ENCODE data around the gene TXNDC2.
"Not testable (repeated sequence)": the region's sequence is repeated elsewhere in the genome, so short reads cannot be mapped to it uniquely, and the experiment has no call there.

TXNDC2 gene

GRCh38 chr18:9856092-9856491, 29.7 kb upstream of the TXNDC2 start:
- TF ChIP-seq EZH2 (IDR thresholded peaks at IDR 0.05): no peak
- no peak for TF ChIP-seq POLR2AphosphoS5 (IDR thresholded peaks at IDR 0.05; ENCODE audit: borderline replicate concordance, low read depth, low read length)
- TF ChIP-seq FOXP2 (optimal IDR thresholded peaks at IDR 0.05; ENCODE audit: control extremely low read depth, extremely low read length, insufficient read depth): no peak
- Histone ChIP-seq H3K36me3 (ENCODE audit: insufficient read depth, low read length) (no peaks in the 10 kb centered on the region), H3K9ac (ENCODE audit: insufficient read length) (no peak overlapping the region), H3K27ac (no peak overlapping the region), H3K9me3 (ENCODE audit: low read depth, low read length) (no peaks in the 10 kb centered on the region), H3K4me3 (no peak overlapping the region)
- no peak for DNase-seq (ENCODE audit: low read depth, low spot score)

GRCh38 chr18:9857479-9857998, 28.2 kb upstream of the TXNDC2 start:
- not testable (repeated sequence) for H3K36me3 ChIP-seq (ENCODE audit: insufficient read depth, low read length); H3K27ac ChIP-seq; H3K4me3 ChIP-seq; H3K9me3 ChIP-seq (ENCODE audit: low read depth, low read length); H3K9ac ChIP-seq (ENCODE audit: insufficient read length); DNase-seq (ENCODE audit: low read depth, low spot score)

- H3K4me3 ChIP-seq: no peak overlapping the region
- TF ChIP-seq EZH2 (IDR thresholded peaks at IDR 0.05) (no peak), FOXP2 (optimal IDR thresholded peaks at IDR 0.05; ENCODE audit: control extremely low read depth, extremely low read length, insufficient read depth) (no peak), POLR2AphosphoS5 (IDR thresholded peaks at IDR 0.05; ENCODE audit: borderline replicate concordance, low read depth, low read length) (no peak)
- no peaks in the 10 kb centered on the region for H3K36me3 ChIP-seq (ENCODE audit: insufficient read depth, low read length)
- H3K9me3 ChIP-seq (ENCODE audit: low read depth, low read length): no peaks in the 10 kb centered on the region
- no peak overlapping the region for H3K27ac ChIP-seq
- no peak for DNase-seq (ENCODE audit: low read depth, low spot score)
- H3K9ac ChIP-seq (ENCODE audit: insufficient read length): no peak overlapping the region
Measured at GRCh38 chr18:9858642-9859041, 27.1 kb upstream of the TXNDC2 start.

- H3K9ac ChIP-seq (ENCODE audit: insufficient read length): no peak overlapping the region
- no peak overlapping the region for H3K27ac ChIP-seq
- DNase-seq (ENCODE audit: low read depth, low spot score): no peak
- no peak for TF ChIP-seq POLR2AphosphoS5 (IDR thresholded peaks at IDR 0.05; ENCODE audit: borderline replicate concordance, low read depth, low read length)
- no peak for TF ChIP-seq FOXP2 (optimal IDR thresholded peaks at IDR 0.05; ENCODE audit: control extremely low read depth, extremely low read length, insufficient read depth)
- no peak for TF ChIP-seq EZH2 (IDR thresholded peaks at IDR 0.05)
- H3K4me3 ChIP-seq: no peak overlapping the region
- no peaks in the 10 kb centered on the region for H3K36me3 ChIP-seq (ENCODE audit: insufficient read depth, low read length)
- H3K9me3 ChIP-seq (ENCODE audit: low read depth, low read length): no peaks in the 10 kb centered on the region
Measured at GRCh38 chr18:9859232-9859631, 26.5 kb upstream of the TXNDC2 start.

DNA sequence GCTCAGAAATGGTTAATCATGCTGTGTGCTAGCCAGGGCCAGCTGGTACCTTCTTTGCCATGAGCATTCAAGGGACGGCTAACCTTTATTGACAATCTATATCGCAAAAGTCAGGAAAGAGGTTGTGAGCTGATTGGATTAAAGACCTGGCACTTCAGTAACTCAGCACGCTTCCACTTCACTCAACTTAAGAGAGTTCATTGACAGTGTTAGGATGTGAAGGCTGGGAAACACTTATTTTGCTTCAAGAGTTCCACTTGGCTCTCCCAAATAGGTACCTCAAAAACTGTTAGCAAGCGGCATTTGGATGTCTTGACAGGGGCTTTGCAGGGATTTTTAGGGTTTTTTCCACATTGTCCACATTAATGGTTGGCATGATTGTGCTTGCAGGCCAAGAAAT, 25.1 kb upstream of the TXNDC2 start:
- no peaks in the 10 kb centered on the region for H3K9me3 ChIP-seq (ENCODE audit: low read depth, low read length)
- H3K4me3 ChIP-seq: no peak overlapping the region
- no peak overlapping the region for H3K27ac ChIP-seq
- H3K36me3 ChIP-seq (ENCODE audit: insufficient read depth, low read length): no peaks in the 10 kb centered on the region
- DNase-seq (ENCODE audit: low read depth, low spot score): no peak
- no peak for TF ChIP-seq EZH2 (IDR thresholded peaks at IDR 0.05)
- no peak for TF ChIP-seq FOXP2 (optimal IDR thresholded peaks at IDR 0.05; ENCODE audit: control extremely low read depth, extremely low read length, insufficient read depth)
- no peak for TF ChIP-seq POLR2AphosphoS5 (IDR thresholded peaks at IDR 0.05; ENCODE audit: borderline replicate concordance, low read depth, low read length)
- no peak overlapping the region for H3K9ac ChIP-seq (ENCODE audit: insufficient read length)

- Histone ChIP-seq H3K27ac (no peak overlapping the region), H3K4me3 (no peak overlapping the region), H3K36me3 (ENCODE audit: insufficient read depth, low read length) (no peaks in the 10 kb centered on the region), H3K9ac (ENCODE audit: insufficient read length) (no peak overlapping the region), H3K9me3 (ENCODE audit: low read depth, low read length) (no peaks in the 10 kb centered on the region)
- no peak for TF ChIP-seq FOXP2 (optimal IDR thresholded peaks at IDR 0.05; ENCODE audit: control extremely low read depth, extremely low read length, insufficient read depth)
- TF ChIP-seq EZH2 (IDR thresholded peaks at IDR 0.05): no peak
- TF ChIP-seq POLR2AphosphoS5 (IDR thresholded peaks at IDR 0.05; ENCODE audit: borderline replicate concordance, low read depth, low read length): no peak
- DNase-seq (ENCODE audit: low read depth, low spot score): no peak
Measured at GRCh38 chr18:9861157-9861556, 24.6 kb upstream of the TXNDC2 start.

DNA sequence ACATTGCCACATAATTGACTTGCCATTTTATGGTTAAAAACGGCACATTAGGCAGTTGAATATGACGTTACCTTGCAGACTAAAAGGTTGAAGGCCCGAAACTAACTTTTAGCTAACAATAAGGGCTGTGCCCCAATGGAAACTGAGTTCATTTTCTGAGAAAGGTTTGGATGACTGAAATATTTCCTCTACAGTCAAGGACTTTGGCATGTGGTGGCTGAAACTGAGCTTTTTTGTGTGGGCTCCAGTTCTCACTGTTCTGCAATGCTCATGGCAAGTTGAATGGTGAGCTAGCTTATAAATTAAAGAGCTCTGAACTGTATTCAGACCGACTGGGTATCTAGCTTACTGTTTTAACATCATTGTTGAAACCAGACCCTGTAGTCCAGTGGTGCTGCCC, 23.8 kb upstream of the TXNDC2 start:
- Histone ChIP-seq H3K4me3 (no peak overlapping the region), H3K27ac (no peak overlapping the region), H3K9ac (ENCODE audit: insufficient read length) (no peak overlapping the region), H3K9me3 (ENCODE audit: low read depth, low read length) (no peaks in the 10 kb centered on the region), H3K36me3 (ENCODE audit: insufficient read depth, low read length) (no peaks in the 10 kb centered on the region)
- TF ChIP-seq POLR2AphosphoS5 (IDR thresholded peaks at IDR 0.05; ENCODE audit: borderline replicate concordance, low read depth, low read length) (no peak), EZH2 (IDR thresholded peaks at IDR 0.05) (no peak), FOXP2 (optimal IDR thresholded peaks at IDR 0.05; ENCODE audit: control extremely low read depth, extremely low read length, insufficient read depth) (no peak)
- no peak for DNase-seq (ENCODE audit: low read depth, low spot score)

DNA sequence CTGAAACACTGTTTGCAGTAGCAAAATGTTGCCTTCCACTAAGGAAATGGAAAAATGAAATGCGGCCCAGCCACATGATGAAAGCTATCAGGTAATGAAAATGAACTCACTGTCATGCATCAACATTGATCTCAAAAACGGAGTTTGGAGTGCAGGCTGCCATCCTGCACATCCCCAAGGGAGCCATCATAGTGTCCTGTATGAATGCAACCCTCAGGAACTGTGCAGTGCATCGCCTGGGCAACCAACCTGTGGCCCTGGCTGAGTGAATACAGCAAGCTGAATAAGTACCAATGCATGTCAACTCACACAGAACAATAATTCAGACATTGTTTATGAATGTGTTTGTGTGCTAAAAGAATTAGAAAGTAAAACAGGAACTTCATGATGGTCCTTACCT, 23.1 kb upstream of the TXNDC2 start:
- Histone ChIP-seq H3K27ac (no peak overlapping the region), H3K4me3 (no peak overlapping the region), H3K36me3 (ENCODE audit: insufficient read depth, low read length) (no peaks in the 10 kb centered on the region), H3K9me3 (ENCODE audit: low read depth, low read length) (no peaks in the 10 kb centered on the region), H3K9ac (ENCODE audit: insufficient read length) (no peak overlapping the region)
- DNase-seq (ENCODE audit: low read depth, low spot score): no peak
- TF ChIP-seq FOXP2 (optimal IDR thresholded peaks at IDR 0.05; ENCODE audit: control extremely low read depth, extremely low read length, insufficient read depth) (no peak), EZH2 (IDR thresholded peaks at IDR 0.05) (no peak), POLR2AphosphoS5 (IDR thresholded peaks at IDR 0.05; ENCODE audit: borderline replicate concordance, low read depth, low read length) (no peak)

- no peak overlapping the region for H3K4me3 ChIP-seq
- no peaks in the 10 kb centered on the region for H3K9me3 ChIP-seq (ENCODE audit: low read depth, low read length)
- H3K36me3 ChIP-seq (ENCODE audit: insufficient read depth, low read length): no peaks in the 10 kb centered on the region
- H3K9ac ChIP-seq (ENCODE audit: insufficient read length): no peak overlapping the region
- no peak for DNase-seq (ENCODE audit: low read depth, low spot score)
- no peak for TF ChIP-seq FOXP2 (optimal IDR thresholded peaks at IDR 0.05; ENCODE audit: control extremely low read depth, extremely low read length, insufficient read depth)
- no peak for TF ChIP-seq POLR2AphosphoS5 (IDR thresholded peaks at IDR 0.05; ENCODE audit: borderline replicate concordance, low read depth, low read length)
- TF ChIP-seq EZH2 (IDR thresholded peaks at IDR 0.05): no peak
- H3K27ac ChIP-seq: no peak overlapping the region
Measured at GRCh38 chr18:9863282-9863681, 22.5 kb upstream of the TXNDC2 start.

Measured in SK-N-MC (cell line).